Measurements from ENCODE around the gene ZNRD2. TPM values are rescaled to one million over a fixed set of nuclear protein-coding genes. Genes with fewer than 3 reads are reported as not detected.

ZNRD2 gene
- total RNA-seq, 2 experiments from 2014 or later, result 50.7 to 56.4 TPM

- POLR2A ChIA-PET, result interaction anchor here (1.0 kb wide), 1 partner anchor 31 kb away, joined by 3 read pairs; no protein-coding TSS in a partner anchor
- H3K4me1 Mint-ChIP-seq, result peaks cover 12% of the 10 kb centered on the region
- intact Hi-C loops (cut with DNase I, micrococcal nuclease), result no loop called here
Observed at GRCh38 chr11:65621460-65621859, 51.2 kb downstream of the ZNRD2 start.

More at GRCh38 chr11:65621460-65621859, 51.2 kb downstream of the ZNRD2 start:
- H3K27ac Mint-ChIP-seq, result no peak overlapping the region
- peaks cover 53% of the 10 kb centered on the region for H3K36me3 Mint-ChIP-seq (ENCODE audit: low read depth)
- DNase-seq, result no peak
- no peak for ATAC-seq
- CTCF ChIA-PET, result no interaction called here
- no peaks in the 10 kb centered on the region for H3K9me3 Mint-ChIP-seq (ENCODE audit: low read depth)
- no peaks in the 10 kb centered on the region for H3K27me3 Mint-ChIP-seq
- H3K4me3 Mint-ChIP-seq, result no peak overlapping the region

Other genes with a start within 250 kb of the ZNRD2 start
- gene DPF2, start 236.6 kb upstream of the ZNRD2 start, total RNA-seq, result 10 to 100 TPM; 67.5 to 69.0 TPM
- 1 to 10 TPM in 1 of 2 experiments, under 1 TPM in 1; 0.58 to 1.1 TPM for gene TIGD3, start 215.7 kb upstream of the ZNRD2 start, total RNA-seq
- 10 to 100 TPM; 13.2 to 14.3 TPM for gene SLC25A45, start 187.8 kb upstream of the ZNRD2 start, total RNA-seq
- 10 to 100 TPM; 32.7 to 37.5 TPM for gene FRMD8, start 183.8 kb upstream of the ZNRD2 start, total RNA-seq
- 100 to 1,000 TPM; 435 to 569 TPM for gene NEAT1, start 147.7 kb upstream of the ZNRD2 start, total RNA-seq
- 1,000 to 10,000 TPM; 7,016 to 9,748 TPM for gene MALAT1, start 71.4 kb upstream of the ZNRD2 start, total RNA-seq
- gene SCYL1, start 45.4 kb upstream of the ZNRD2 start, total RNA-seq, result 10 to 100 TPM; 66.5 to 78.8 TPM
- 10 to 100 TPM; 57.8 to 72.7 TPM for gene LTBP3, start 12.1 kb upstream of the ZNRD2 start, total RNA-seq
- 10 to 100 TPM; 12.8 to 22.7 TPM for gene FAM89B, start 2.1 kb downstream of the ZNRD2 start, total RNA-seq
- gene EHBP1L1, start 5.6 kb downstream of the ZNRD2 start, total RNA-seq, result 10 to 100 TPM; 88.3 to 98.8 TPM
- under 1 TPM; 0.27 to 0.37 TPM for gene KCNK7, start 25.3 kb downstream of the ZNRD2 start, total RNA-seq
- gene MAP3K11, start 43.7 kb downstream of the ZNRD2 start, total RNA-seq, result 10 to 100 TPM; 47.4 to 54.3 TPM
- gene PCNX3, start 45.3 kb downstream of the ZNRD2 start, total RNA-seq, result 10 to 100 TPM; 27.9 to 30.7 TPM
- 100 to 1,000 TPM; 181 to 202 TPM for gene SIPA1, start 67.6 kb downstream of the ZNRD2 start, total RNA-seq
- gene RELA, start 92.4 kb downstream of the ZNRD2 start, total RNA-seq, result 100 to 1,000 TPM in 1 of 2 experiments, 10 to 100 TPM in 1; 76.9 to 109 TPM
- 10 to 100 TPM; 56.5 to 65.1 TPM for gene KAT5, start 141.8 kb downstream of the ZNRD2 start, total RNA-seq
- gene RNASEH2C, start 150.3 kb downstream of the ZNRD2 start, total RNA-seq, result 10 to 100 TPM; 72.5 to 96.8 TPM
- 10 to 100 TPM; 11.7 to 14.4 TPM for gene AP5B1, start 210.5 kb downstream of the ZNRD2 start, total RNA-seq
- under 1 TPM; 0.09 to 0.19 TPM for gene OVOL1, start 216.6 kb downstream of the ZNRD2 start, total RNA-seq

Measured in activated CD4-positive, alpha-beta T cell treated with anti-CD3 and anti-CD28 coated beads for 36 hours (primary cell).